GM19023 (cell line): ENCODE measurements around the gene FGF14.

Source experiments
- ATAC-seq: cut with Tn5 transposase; IDR thresholded peaks from one replicate; pipeline ENCODE4 v1.9.1; 2021; ENCODE audit warnings: mild to moderate bottlenecking, moderate library complexity; ENCODE audit not compliant: unreplicated experiment

Gene FGF14

GRCh38 chr13:102311901-102312300, 89.9 kb downstream of the FGF14 start:
- no peak for ATAC-seq

GRCh38 chr13:102311419-102311796, 90.4 kb downstream of the FGF14 start:
- no peak for ATAC-seq

- no peak for ATAC-seq
These were observed 91.0 kb downstream of the FGF14 start for GRCh38 chr13:102310691-102311418.

GRCh38 chr13:102309110-102309509, 92.7 kb downstream of the FGF14 start:
- no peak for ATAC-seq

GRCh38 chr13:102302534-102302933, 99.3 kb downstream of the FGF14 start:
- ATAC-seq, result no peak

- ATAC-seq, result no peak
These were observed 101.5 kb downstream of the FGF14 start for GRCh38 chr13:102300379-102300778.

- ATAC-seq, result no peak
These were observed 102.5 kb downstream of the FGF14 start for GRCh38 chr13:102299366-102299765.

- no peak for ATAC-seq
These were observed 103.8 kb downstream of the FGF14 start for GRCh38 chr13:102298051-102298450.

- no peak for ATAC-seq
These were observed 106.4 kb downstream of the FGF14 start for GRCh38 chr13:102295316-102296048.

- no peak for ATAC-seq
These were observed 107.3 kb downstream of the FGF14 start for GRCh38 chr13:102294407-102295018.

- ATAC-seq, result no peak
These were observed 108.1 kb downstream of the FGF14 start for GRCh38 chr13:102293723-102294122.

GRCh38 chr13:102291587-102292218, 110.1 kb downstream of the FGF14 start:
- ATAC-seq, result no peak

- ATAC-seq, result no peak
These were observed 112.2 kb downstream of the FGF14 start for GRCh38 chr13:102289606-102290005.

GRCh38 chr13:102286326-102286725, 115.5 kb downstream of the FGF14 start:
- no peak for ATAC-seq

GRCh38 chr13:102280366-102280765, 121.5 kb downstream of the FGF14 start:
- ATAC-seq, result no peak

GRCh38 chr13:102277286-102277685, 124.6 kb downstream of the FGF14 start:
- ATAC-seq, result no peak

- no peak for ATAC-seq
These were observed 125.4 kb downstream of the FGF14 start for GRCh38 chr13:102276404-102276803.

- no peak for ATAC-seq
These were observed 125.9 kb downstream of the FGF14 start for GRCh38 chr13:102275969-102276368.

GRCh38 chr13:102273111-102273510, 128.7 kb downstream of the FGF14 start:
- ATAC-seq, result no peak

GRCh38 chr13:102267191-102267590, 134.7 kb downstream of the FGF14 start:
- no peak for ATAC-seq

- no peak for ATAC-seq
These were observed 140.0 kb downstream of the FGF14 start for GRCh38 chr13:102261809-102262208.

GRCh38 chr13:102261316-102261715, 140.5 kb downstream of the FGF14 start:
- no peak for ATAC-seq
